HepG2 (cell line): ENCODE data around the gene MBLAC1. TPM values are rescaled to one million over a fixed set of nuclear protein-coding genes. Genes with fewer than 3 reads are reported as not detected.
A peak's percentile ranks its signal among the peaks of the same experiment; 100 is the strongest.

ENCODE experiments used
- CTCF ChIP-seq: sonication (generic); formaldehyde crosslinking; IDR thresholded peaks from 2 replicates; pipeline ENCODE4 v1.5.0; 2020; ENCODE audit warnings: mild to moderate bottlenecking, missing genetic modification reagents, moderate library complexity
- EEA1 ChIP-seq: sonication (generic); formaldehyde crosslinking; IDR thresholded peaks from 2 replicates; pipeline ENCODE4 v1.5.1; 2020; ENCODE audit warnings: mild to moderate bottlenecking, missing genetic modification reagents, borderline replicate concordance
- GATAD2A ChIP-seq: IDR thresholded peaks from 2 replicates; pipeline ENCODE4 v1.6.1; 2016
- MTF2 ChIP-seq: sonication (generic); formaldehyde crosslinking; IDR thresholded peaks from 2 replicates; pipeline ENCODE4 v1.5.0; 2020; ENCODE audit warnings: missing genetic modification reagents, borderline replicate concordance
- TARDBP ChIP-seq: sonication (generic); formaldehyde crosslinking; IDR thresholded peaks from 2 replicates; pipeline ENCODE4 v1.8.0; 2022; ENCODE audit warnings: mild to moderate bottlenecking, missing genetic modification reagents
- XRCC5 ChIP-seq: fragments of 200-400 bp; formaldehyde crosslinking; optimal IDR thresholded peaks from 2 replicates; pipeline ENCODE3; 2017; ENCODE audit warnings: mild to moderate bottlenecking, low read length
- polyA plus RNA-seq, 8 experiments: library from polyadenylated mRNA; depleted of rRNA in 3 of 8; stranded (reverse) in 7 of 8; unstranded in 1 of 8; fragments of >200 nt; fragmentation: Illumina TruSeq in 4 of 8; extraction: Trizol in 4 of 8; gene quantifications; 2 replicates each; pipeline versions ENCODE4 v1.2.1 to v1.2.3, GENCODE V29; 2011 to 2016; ENCODE audit warnings: low read depth in 4 of 8, missing spikeins in 1 of 8, mixed read lengths in 1 of 8; ENCODE audit not compliant: insufficient read depth in 1 of 8
- total RNA-seq, 5 experiments: library from RNA; depleted of rRNA; stranded (reverse); fragments of >200 nt; fragmentation: Illumina TruSeq; extraction: Trizol; gene quantifications; 2 replicates each; pipeline ENCODE4 v1.2.3, GENCODE V29; 2016; ENCODE audit warnings: low read depth in 1 of 5
- TF ChIP-seq, protein P1 (sequence below): sonication (generic); formaldehyde crosslinking; IDR thresholded peaks from 2 replicates; pipeline ENCODE4 v1.9.0; 2021; ENCODE audit warnings: missing genetic modification reagents, borderline replicate concordance
- TF ChIP-seq, protein P2 (sequence below), 2 experiments: sonication (generic) in 1 of 2; formaldehyde crosslinking in 1 of 2; IDR thresholded peaks; 2 replicates each; pipeline versions ENCODE4 v1.5.1 to v1.6.1; 2011 to 2020; ENCODE audit warnings: borderline replicate concordance in 1 of 2, low read depth in 1 of 2, low read length in 1 of 2, mild to moderate bottlenecking in 1 of 2, missing genetic modification reagents in 1 of 2, moderate library complexity in 1 of 2
- TF ChIP-seq, protein P3 (sequence below): sonication (generic); formaldehyde crosslinking; IDR thresholded peaks from 2 replicates; pipeline ENCODE4 v1.5.0; 2020; ENCODE audit warnings: mild to moderate bottlenecking, missing genetic modification reagents, borderline replicate concordance

MBLAC1 gene
- total and polyA plus RNA-seq, 2 of the 13 experiments (the other 11 are each of a cell fraction or from before 2014, with no cell fraction given) = 0.79 to 2.1 TPM

GRCh38 chr7:100177045-100178001, 50.6 kb downstream of the MBLAC1 start, which contains the start of the genes GPC2 and STAG3 (continued):
- 0 out of 2 replicates have a peak, but pooled peaks have one; percentile 22 for TF ChIP-seq MTF2 (CRISPR knock-in tag)
- TF ChIP-seq, protein P1, sequence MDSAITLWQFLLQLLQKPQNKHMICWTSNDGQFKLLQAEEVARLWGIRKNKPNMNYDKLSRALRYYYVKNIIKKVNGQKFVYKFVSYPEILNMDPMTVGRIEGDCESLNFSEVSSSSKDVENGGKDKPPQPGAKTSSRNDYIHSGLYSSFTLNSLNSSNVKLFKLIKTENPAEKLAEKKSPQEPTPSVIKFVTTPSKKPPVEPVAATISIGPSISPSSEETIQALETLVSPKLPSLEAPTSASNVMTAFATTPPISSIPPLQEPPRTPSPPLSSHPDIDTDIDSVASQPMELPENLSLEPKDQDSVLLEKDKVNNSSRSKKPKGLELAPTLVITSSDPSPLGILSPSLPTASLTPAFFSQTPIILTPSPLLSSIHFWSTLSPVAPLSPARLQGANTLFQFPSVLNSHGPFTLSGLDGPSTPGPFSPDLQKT (CRISPR knock-in tag) = no peak
- TF ChIP-seq EEA1 (CRISPR knock-in tag) = no peak
- no peak for TF ChIP-seq CTCF (CRISPR knock-in tag)
- TF ChIP-seq, protein P2, sequence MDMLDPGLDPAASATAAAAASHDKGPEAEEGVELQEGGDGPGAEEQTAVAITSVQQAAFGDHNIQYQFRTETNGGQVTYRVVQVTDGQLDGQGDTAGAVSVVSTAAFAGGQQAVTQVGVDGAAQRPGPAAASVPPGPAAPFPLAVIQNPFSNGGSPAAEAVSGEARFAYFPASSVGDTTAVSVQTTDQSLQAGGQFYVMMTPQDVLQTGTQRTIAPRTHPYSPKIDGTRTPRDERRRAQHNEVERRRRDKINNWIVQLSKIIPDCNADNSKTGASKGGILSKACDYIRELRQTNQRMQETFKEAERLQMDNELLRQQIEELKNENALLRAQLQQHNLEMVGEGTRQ (IDR thresholded peaks at IDR 0.05; ENCODE audit: low read depth, low read length) = no peak
- TF ChIP-seq, protein P2 (CRISPR knock-in tag; IDR thresholded peaks at IDR 0.05; ENCODE audit: borderline replicate concordance) = peak; percentile 44; the same call in 1 of the 2 replicates
- TF ChIP-seq, protein P3, sequence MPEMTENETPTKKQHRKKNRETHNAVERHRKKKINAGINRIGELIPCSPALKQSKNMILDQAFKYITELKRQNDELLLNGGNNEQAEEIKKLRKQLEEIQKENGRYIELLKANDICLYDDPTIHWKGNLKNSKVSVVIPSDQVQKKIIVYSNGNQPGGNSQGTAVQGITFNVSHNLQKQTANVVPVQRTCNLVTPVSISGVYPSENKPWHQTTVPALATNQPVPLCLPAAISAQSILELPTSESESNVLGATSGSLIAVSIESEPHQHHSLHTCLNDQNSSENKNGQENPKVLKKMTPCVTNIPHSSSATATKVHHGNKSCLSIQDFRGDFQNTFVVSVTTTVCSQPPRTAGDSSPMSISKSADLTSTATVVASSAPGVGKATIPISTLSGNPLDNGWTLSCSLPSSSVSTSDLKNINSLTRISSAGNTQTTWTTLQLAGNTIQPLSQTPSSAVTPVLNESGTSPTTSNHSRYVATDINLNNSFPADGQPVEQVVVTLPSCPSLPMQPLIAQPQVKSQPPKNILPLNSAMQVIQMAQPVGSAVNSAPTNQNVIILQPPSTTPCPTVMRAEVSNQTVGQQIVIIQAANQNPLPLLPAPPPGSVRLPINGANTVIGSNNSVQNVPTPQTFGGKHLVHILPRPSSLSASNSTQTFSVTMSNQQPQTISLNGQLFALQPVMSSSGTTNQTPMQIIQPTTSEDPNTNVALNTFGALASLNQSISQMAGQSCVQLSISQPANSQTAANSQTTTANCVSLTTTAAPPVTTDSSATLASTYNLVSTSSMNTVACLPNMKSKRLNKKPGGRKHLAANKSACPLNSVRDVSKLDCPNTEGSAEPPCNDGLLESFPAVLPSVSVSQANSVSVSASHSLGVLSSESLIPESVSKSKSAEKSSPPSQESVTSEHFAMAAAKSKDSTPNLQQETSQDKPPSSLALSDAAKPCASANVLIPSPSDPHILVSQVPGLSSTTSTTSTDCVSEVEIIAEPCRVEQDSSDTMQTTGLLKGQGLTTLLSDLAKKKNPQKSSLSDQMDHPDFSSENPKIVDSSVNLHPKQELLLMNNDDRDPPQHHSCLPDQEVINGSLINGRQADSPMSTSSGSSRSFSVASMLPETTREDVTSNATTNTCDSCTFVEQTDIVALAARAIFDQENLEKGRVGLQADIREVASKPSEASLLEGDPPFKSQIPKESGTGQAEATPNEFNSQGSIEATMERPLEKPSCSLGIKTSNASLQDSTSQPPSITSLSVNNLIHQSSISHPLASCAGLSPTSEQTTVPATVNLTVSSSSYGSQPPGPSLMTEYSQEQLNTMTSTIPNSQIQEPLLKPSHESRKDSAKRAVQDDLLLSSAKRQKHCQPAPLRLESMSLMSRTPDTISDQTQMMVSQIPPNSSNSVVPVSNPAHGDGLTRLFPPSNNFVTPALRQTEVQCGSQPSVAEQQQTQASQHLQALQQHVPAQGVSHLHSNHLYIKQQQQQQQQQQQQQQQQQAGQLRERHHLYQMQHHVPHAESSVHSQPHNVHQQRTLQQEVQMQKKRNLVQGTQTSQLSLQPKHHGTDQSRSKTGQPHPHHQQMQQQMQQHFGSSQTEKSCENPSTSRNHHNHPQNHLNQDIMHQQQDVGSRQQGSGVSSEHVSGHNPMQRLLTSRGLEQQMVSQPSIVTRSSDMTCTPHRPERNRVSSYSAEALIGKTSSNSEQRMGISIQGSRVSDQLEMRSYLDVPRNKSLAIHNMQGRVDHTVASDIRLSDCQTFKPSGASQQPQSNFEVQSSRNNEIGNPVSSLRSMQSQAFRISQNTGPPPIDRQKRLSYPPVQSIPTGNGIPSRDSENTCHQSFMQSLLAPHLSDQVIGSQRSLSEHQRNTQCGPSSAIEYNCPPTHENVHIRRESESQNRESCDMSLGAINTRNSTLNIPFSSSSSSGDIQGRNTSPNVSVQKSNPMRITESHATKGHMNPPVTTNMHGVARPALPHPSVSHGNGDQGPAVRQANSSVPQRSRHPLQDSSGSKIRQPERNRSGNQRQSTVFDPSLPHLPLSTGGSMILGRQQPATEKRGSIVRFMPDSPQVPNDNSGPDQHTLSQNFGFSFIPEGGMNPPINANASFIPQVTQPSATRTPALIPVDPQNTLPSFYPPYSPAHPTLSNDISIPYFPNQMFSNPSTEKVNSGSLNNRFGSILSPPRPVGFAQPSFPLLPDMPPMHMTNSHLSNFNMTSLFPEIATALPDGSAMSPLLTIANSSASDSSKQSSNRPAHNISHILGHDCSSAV (CRISPR knock-in tag) = no peak
- TF ChIP-seq GATAD2A (CRISPR knock-in tag) = no peak
- no peak for TF ChIP-seq XRCC5
- TF ChIP-seq TARDBP = no peak
